ENCODE results near the gene L3MBTL2.
"Not testable (repeated sequence)": the region's sequence is repeated elsewhere in the genome, so short reads cannot be mapped to it uniquely, and the experiment has no call there.

Gene L3MBTL2

GRCh38 chr22:41204992-41205900 lies at the start of gene L3MBTL2:
Gene L3MBTL2 (plus strand): TSS chr22:41205312. CDS start chr22:41205363, 51 bp downstream.
- DNase-seq = peak; percentile 89

- DNase-seq = no peak
Measured at GRCh38 chr22:41157083-41157482, 48.0 kb upstream of the L3MBTL2 start.

- no peak for DNase-seq
Measured at GRCh38 chr22:41169157-41169556, 36.0 kb upstream of the L3MBTL2 start.

GRCh38 chr22:41171996-41172395 lies 33.1 kb upstream of the L3MBTL2 start:
- no peak for DNase-seq

- no peak for DNase-seq
Measured at GRCh38 chr22:41175546-41175945, 29.6 kb upstream of the L3MBTL2 start.

- DNase-seq = no peak
Measured at GRCh38 chr22:41177040-41177621, 28.0 kb upstream of the L3MBTL2 start.

GRCh38 chr22:41177622-41178424 lies 27.3 kb upstream of the L3MBTL2 start:
- DNase-seq = no peak

GRCh38 chr22:41178425-41178975 lies 26.6 kb upstream of the L3MBTL2 start:
- DNase-seq = no peak

GRCh38 chr22:41180362-41180761 lies 24.8 kb upstream of the L3MBTL2 start:
- not testable (repeated sequence) for DNase-seq

- DNase-seq = no peak
Measured at GRCh38 chr22:41180926-41181325, 24.2 kb upstream of the L3MBTL2 start.

- no peak for DNase-seq
Measured at GRCh38 chr22:41181349-41182241, 23.5 kb upstream of the L3MBTL2 start.

- DNase-seq = no peak
Measured at GRCh38 chr22:41184679-41185078, 20.4 kb upstream of the L3MBTL2 start.

GRCh38 chr22:41191467-41191866 lies 13.6 kb upstream of the L3MBTL2 start:
- DNase-seq = no peak

GRCh38 chr22:41193829-41194228 lies 11.3 kb upstream of the L3MBTL2 start:
- DNase-seq = no peak

GRCh38 chr22:41197038-41197972 lies 7.8 kb upstream of the L3MBTL2 start:
- DNase-seq = peak; percentile 55

- no peak for DNase-seq
Measured at GRCh38 chr22:41198027-41198580, 7.0 kb upstream of the L3MBTL2 start.

- DNase-seq = no peak
Measured at GRCh38 chr22:41201141-41201540, 4.0 kb upstream of the L3MBTL2 start.

GRCh38 chr22:41203118-41203517 lies 2.0 kb upstream of the L3MBTL2 start:
- DNase-seq = no peak

- no peak for DNase-seq
Measured at GRCh38 chr22:41204066-41204465, 1.0 kb upstream of the L3MBTL2 start.

GRCh38 chr22:41206719-41207118 lies 1.6 kb downstream of the L3MBTL2 start:
- no peak for DNase-seq

GRCh38 chr22:41215409-41215808 lies 10.3 kb downstream of the L3MBTL2 start:
- DNase-seq = no peak
